Stimulated activated CD8-positive, alpha-beta memory T cell treated with anti-CD3 and anti-CD28 coated beads, Interleukin-7, amount 100 ng/mL, for 24 hours (primary cell): ENCODE measurements around the gene ANKRD13A.
"Not testable (repeated sequence)": the region's sequence is repeated elsewhere in the genome, so short reads cannot be mapped to it uniquely, and the experiment has no call there.

Source experiments
- DNase-seq: peaks from one replicate; pipeline ENCODE4 v3.0.0-alpha.2; 2020; ENCODE audit warnings: low read depth

Gene ANKRD13A

DNA sequence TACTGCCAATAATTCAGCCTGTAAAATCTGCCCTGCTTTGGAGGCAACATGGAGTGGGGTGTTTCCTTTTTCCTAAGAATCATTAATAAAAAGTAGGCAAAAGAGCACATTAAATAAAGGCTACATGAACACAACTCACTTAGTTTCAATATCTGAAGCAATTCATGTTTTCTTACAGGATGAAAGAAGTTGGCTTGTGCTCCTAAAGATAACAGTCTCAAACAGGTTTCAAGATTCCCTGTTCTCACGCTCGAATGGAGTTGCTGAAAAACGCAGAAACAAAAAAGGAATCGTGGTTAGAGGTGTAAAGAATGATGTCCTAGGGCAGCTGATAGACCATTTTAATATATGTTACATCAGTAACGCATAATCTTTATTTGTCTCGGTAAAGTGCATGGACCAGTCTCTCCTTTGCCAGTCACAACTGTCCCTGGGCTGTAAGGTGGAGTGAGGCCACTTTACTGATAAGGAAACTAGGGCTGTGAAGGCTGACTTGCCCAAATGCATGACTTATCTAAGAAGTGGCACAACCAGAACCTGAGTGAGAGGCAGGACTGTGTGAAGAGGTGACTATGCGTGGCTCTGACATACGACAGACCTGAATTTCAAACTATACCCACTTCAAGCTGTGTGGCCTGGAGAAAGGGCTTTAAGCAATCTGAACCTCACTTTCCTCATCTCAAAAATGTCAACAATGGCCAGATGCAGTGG lies 15.6 kb upstream of the ANKRD13A start:
- DNase-seq = no peak

DNA sequence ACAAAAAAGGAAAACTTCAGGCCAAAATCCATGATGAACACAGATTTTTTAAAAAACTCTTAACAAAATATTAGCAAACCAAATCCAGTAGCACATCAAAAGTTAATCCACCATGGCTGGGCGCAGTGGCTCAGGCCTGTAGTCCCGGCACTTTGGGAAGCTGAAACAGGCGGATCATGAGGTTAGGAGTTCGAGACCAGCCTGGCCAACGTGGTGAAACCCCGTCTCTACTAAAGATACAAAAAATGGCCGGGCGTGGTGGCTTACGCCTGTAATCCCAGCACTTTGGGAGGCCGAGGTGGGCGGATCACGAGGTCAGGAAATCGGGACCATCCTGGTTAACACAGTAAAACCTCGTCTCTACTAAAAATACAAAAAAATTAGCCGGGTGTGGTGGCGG lies 13.0 kb upstream of the ANKRD13A start:
- DNase-seq = not testable (repeated sequence)

DNA sequence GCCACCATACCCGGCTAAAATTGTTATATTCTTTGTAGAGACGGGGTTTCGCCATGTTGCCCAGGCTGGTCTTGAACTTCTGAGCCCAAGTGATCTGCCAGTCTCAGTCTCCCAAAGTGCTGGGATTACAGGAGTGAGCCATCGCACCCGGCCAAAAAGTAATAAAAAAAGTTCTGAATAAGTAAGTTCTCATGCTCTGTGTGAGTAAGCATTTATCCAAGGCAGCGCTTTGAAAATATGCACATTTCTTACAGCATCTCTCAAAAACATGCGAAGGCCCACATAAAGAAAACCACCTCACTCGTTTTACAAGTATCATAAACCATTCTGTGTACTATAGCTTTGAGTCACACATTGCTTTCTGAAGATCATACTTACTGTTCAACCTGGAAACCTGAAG lies 11.6 kb upstream of the ANKRD13A start:
- DNase-seq = no peak

DNA sequence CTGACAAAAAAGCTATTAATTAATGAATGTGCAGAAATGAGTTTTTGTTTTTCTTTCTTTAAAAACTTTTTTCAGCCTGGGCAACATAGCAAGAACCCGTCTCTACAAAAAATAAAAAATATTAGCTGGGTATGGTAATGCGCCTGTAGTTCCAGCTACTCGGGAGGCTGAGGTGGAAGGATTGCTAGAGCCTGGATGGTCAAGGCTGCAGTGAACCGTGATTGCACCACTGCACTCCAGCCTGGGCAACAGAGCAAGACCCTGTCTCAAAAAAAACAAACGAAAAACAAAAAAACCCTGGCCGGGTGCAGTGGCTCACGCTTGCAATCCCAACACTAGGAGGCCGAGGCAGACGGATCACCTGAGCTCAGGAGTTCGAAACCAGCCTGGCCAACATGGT lies 11.0 kb upstream of the ANKRD13A start:
- no peak for DNase-seq

DNA sequence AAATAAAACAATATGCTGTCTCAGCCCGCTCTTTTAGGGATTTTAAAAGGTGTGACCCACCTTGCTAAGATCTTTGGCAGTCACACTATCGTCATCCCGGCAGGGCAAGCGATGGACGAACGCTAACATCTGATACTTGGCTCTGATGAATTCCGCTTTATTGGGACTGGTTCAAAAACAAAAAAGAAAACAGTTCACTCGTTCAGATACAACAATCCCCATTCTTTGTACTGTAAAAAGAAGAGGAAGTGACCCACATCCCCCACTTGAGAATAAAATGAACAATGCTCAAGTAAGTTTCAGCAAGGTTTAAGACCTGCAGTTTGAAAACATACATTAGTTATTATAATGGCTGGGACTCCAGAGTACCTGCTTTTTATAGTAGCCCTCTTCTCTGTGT lies 10.3 kb upstream of the ANKRD13A start:
- DNase-seq = no peak

DNA sequence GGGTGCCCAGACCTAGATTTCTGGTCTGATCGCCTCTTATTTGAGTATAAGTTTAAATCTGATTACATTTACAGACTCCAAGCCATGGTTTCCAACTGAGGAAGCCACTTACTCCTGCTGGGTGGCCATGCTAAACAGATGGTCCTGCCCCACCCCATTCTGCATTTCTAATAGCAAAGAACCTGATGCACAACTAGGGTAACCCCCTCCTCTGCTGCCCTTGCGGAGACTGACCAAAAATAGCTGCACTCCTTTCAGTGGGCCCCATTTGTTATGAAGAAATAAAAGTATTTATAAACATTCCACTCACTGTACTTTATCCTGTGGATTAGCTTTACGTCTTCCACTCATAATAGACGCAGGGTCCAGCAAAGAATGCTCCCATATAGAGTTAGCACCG lies 9.8 kb upstream of the ANKRD13A start:
- no peak for DNase-seq

DNA sequence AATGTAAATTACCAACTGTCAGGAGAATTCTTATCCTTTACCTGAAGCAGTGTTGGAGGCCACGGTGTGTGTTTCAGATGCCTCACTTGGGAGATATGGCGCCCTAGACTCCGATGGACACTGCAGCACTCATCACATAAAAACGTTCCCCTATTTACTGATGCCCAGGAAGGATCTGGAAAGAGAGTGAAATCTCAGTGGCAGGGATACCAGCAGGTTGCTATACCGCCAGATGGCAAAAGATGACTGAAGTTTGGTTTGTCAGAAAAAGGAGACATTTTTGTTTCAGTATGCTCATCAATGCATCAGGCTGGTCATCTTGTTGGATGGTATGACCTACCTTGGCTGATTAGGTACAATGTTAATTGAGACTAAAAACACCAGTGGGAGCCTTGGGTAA lies 7.6 kb upstream of the ANKRD13A start:
- no peak for DNase-seq

DNA sequence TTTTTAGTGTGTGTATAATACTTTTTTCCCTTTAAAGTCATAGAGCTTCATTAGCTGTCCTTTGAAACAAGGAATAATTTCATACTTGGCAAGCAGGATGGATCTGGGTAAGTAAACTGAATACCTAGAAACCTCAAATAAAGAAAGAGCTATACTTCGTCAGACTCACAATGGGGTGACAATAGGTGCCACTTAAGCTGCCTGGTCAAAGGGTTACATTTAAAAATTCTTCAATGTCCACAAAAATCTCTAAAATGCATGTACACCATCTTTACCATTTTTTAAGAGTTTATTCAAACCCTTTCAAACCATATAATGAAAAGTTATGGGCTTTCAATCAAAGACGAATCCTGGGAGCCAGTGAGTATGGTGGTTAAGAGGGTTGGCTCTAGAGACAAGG lies 6.1 kb upstream of the ANKRD13A start:
- no peak for DNase-seq

DNA sequence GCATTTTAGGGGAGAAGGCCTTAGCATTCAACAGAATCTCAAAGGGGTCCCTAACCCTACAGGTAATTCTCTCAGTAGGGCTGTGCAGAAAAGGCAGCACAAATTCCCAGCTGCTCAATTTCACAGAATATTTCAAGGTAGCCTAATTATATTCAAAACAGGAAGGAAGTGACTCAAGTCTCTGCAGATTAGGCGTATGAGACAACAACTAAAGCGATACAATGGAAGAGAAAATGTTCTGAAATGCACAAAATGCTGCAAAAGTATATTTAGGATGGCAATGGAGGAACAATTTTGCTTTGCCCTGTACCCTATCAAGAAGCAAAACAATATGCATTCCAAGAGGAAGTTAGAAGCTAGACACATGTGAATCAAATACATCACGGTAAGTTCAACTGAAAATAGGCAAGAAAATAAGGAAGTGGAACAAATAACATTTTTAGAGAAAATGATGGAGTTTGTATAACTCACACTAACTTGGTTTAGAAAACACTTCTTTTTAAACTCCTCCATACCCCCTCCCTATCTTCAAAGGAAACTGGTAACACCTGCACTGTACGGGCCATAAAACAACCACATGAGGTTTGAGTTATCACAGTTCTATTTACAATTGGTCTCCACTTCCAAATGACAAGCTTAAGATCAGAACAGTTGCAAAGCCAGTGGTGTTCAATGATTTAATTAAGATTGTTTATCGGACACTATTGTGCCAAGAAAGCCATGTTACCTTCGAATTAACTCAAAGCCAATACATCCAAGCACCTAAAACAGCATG lies 4.6 kb upstream of the ANKRD13A start:
- DNase-seq = no peak

DNA sequence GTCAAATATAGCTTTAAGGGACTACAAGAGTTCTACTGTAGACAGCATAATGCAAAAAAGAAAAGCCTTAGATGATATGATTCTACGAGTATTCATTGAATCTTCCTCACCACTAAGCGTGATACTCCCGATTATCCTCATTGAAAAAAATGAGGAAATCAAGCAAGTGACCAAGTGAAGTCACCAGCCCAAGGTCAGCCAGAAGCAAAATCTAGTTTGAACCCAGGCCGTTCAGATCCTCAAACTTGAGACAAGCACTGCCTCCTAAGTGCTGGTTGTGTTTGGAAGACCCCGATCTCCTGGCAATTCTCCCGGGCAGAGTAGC lies 3.9 kb upstream of the ANKRD13A start:
- DNase-seq = no peak

DNA sequence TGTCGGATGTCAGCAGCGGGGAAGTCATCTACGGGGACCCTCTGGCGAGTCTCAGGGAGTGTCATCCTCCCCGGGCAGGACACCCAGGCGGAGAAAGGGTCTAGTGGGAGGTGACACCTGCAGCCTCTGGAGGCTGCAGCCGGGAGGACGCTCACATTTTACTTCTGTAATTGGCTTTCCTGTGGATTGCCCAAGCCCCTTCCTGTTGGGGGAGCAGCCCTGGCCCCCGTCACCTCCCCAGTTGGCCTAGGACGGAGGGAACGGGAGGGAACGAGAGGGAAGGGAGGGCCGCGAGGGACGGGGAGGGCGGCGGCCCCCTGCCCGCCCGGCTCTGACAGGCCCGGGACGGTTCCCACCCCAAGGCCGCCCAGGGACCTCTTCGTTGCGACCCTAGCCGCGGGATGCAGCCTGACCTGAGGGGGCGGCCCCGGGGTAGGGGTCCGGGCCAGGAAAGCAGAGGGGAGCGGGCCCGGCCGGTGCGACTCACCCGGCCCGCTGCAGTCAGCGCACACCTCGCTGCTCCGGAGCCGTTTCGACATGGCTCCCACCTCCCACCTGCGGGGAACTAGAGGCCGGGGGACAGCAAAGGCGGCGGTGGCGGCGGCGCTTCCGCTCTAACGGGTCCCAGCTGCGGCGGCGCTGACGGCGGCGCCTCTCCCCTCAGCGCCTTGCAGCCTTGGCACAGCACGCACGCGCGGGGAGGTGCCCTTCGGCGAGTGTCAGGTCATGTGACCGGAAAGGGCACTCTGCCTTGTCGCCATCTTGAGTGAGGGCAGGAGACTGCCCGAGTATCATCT lies 3.3 kb upstream of the ANKRD13A start, which contains the start of gene GIT2:
Gene GIT2, minus strand, starts transcription at position 683 of the 797 bp plus-strand sequence. Its CDS starts 144 bp downstream, at position 539.
- peak; percentile 83 for DNase-seq

DNA sequence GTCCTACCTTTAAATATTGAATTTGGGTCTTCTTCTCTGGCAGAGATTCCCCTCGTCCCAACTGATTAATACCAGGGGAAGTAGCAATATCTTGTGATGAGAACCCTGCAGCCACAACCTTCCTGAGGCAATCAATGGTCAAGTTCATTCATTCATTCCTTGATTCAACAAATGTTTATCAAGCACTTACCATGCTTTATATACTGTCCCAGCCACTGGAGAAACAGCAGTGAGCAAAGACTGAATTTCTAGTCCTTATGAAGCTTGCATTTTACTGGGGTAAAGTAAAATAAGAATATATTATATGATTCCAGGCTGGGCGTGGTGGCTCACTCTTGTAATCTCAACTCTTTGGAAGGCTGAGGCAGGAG lies 2.8 kb upstream of the ANKRD13A start:
- no peak for DNase-seq

DNA sequence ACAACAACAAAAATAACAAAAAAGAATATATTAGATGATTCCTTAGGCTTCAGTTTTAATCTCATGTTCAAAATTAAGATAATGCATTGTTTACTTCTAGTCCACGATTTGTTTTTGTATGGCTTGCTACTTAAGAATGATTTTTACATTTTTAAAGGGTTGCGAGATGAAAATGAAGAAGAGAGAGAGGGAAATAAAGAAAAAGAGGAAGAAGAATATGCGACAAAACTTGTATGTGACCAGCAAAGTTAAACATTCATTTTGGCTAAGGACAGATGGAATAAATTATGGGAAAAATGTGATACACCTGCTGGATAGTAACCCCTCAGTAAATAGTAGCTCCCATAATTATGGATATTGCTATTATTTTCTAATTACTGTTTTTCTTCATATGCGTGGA lies 1.8 kb upstream of the ANKRD13A start:
- no peak for DNase-seq

DNA sequence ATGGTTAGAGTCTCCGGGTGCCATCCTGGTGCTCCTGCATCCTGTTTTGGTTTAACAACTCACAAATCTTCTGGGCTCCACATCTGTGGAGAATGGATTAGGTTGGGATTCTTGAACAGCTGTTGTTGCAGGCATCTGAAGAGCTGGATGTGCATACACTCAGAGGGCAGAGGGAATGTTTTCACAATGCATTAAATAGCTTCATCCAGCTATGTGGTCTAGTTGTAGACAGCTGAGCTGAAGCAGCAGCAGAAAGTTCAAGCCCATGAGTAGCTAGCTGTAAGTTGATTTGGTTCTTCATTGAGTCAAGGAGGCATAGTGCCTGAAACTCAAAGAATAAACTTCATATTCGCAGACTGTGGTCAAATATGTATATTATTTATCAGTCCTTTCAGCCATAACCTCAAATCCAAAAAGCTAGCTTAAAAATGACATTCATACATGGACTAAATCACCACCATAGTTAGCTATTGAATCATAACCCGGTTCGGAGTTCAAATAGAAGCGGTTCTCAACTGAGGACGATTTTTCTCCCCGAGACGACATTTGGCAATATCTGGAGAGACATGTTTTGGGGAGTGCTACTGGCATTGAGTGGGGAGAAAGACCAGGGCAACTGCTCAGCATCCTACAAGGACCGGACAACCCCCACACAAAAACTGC lies 858 bp upstream of the ANKRD13A start:
- no peak for DNase-seq

DNA sequence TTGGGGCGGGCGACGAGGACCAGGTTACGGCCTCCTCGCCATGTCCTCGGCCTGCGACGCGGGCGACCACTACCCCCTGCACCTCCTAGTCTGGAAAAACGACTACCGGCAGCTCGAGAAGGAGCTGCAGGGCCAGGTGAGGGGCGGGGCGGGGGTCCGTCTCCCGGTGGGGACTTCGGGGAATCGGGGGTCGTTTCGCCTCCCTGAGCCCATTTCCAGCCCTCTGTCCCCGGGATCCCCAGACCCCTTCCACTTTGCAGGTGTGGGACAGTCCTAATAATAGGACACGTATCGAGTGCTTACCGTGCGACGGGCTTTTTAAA lies 380 bp downstream of the ANKRD13A start:
- DNase-seq = no peak

DNA sequence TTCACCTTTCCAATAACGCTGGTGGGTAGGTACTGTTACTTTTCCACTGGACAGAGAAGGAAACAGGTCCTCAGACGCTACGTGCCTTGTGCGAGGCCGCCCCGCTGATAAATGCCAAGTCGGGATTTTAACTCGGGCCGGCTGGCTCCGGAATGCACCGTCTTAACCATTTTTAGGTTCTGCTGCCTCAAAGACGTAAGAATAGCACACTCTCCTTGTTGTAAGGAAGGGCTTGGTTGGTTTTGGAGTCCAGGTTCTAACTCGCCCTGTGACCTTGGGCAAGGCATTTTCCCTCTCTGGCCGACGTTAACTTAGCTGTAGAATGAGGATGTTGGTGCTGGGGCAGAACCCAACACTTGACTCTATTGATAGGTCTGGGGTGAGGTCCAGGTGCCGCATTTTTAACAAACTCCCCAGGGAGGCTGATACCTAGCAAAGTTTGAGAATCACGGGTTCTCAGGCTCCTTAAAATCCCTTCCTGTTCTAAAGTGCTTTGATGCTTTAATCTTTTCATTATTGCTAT lies 814 bp downstream of the ANKRD13A start:
- no peak for DNase-seq

DNA sequence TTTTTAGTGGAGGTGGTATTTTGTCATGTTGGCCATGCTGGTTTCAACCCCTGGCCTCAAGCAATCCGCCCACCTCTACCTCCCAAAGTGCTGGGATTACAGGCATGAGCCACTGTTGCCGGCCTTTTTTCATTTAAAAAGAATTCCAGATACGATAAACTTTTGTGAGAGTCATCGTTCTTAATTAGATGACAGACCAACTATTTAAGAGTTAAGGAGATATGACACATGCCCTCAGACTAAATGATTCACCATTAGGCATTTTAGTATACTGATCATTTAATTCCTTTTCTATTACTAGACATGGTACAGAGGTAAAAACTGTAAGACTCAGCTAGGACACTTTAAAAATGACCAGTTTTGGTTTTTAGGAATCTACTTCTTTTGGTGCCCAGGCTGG lies 2.4 kb downstream of the ANKRD13A start:
- no peak for DNase-seq

DNA sequence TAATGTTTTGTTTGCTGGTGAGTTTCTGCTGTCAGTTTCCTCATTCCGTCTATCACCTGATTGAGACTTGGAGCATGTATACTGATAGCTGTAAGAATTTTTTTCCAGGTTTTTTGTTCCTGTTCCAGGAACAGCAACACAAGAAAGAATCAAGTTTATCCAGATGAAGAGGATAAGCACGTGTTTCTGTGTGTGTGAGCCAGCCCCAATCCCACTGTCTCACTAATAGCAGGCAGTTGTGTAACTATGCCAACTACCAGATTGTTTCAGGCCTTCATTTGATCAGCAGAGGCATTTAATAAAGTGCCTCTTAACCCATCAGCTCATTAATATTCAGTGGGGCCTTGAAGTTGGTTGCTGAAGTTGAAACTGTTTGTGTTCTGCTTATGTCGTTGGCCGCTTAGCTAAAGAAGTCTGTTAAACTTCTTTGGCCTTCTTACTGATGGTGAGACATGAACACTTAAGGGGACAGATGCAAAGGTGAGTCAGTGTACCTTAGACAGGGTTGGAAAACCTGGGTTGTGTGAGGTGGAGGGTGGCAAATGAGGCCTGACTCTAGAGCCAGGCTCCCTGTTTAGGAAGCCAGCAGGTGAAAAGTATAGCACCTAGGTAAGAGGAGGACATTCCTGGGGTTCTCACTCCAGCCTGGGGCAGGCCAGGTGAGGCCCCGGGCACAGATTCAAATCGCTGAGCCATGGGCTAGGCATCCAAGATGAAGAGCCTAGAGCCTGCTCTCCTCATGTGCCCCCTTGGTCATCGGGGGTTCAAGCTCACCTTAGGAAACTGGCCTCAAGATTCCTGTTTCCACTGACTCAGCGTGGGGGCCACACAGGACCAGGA lies 3.7 kb downstream of the ANKRD13A start:
- DNase-seq = no peak

DNA sequence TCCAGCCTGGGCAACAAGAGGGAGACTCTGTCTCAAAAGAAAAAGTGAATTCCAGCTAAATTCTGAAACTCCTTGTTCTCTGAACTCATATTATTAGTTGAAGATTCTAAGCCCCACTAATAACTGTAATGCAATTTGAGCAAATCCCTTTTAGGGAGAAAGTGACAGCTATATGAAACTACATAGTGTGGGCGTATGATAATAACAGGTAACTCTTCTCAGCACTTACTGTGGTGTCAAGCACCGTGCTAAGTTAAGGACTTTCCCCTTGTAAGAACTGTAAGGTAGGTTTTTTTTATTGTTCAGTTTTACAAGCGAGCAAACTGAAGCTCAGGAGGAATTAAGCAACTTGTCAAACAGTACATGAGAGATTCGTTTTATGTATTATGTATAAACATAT lies 5.4 kb downstream of the ANKRD13A start:
- no peak for DNase-seq

DNA sequence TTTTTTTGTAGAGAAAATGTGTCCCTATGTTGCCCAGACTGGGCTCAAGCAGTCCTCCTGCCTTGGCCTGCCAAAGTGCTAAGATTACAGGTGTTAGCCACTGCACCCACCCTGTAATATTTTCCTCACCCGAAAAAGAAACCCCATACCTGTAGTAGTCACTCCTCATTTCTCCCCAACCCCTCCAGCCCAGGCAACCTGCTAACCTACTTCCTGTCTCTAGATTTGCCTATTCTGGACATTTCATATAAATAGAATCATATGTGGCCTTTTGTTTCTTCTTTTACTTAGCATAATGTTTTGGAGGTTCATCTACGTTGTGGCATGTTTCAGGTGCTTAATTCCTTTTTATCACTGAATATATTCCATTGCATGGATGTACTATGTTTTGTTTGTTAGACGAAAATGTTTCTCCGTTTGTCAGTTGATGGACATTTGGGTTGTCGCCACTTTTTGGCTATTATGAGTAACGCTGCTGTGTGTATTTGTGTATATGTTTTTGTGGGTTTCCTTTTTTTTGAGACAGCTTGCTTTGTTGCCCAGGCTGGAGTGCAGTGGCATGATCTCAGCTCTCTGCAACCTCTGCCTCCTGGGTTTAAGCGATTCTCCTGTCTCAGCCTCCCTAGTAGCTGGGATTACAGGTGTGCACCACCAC lies 6.2 kb downstream of the ANKRD13A start:
- DNase-seq = no peak

DNA sequence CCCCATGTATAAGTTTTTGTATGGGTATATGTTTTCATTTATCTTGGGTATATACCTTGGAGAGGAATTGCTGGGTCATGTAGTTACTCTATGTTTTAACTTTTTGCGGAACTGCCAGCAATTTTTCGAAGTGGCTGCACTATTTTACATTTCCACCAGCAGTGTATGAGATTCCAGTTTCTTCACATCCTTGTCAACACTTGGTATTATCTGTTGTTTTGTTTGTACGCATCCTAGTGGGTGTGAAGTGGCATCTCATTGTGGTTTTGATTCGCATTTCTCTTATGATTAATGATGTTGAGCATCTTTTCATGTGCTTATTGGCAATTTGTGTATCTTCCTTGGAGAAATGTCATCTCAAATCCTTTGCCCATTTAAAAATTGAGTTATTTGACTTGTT lies 6.9 kb downstream of the ANKRD13A start:
- no peak for DNase-seq
